Astrocyte (in vitro differentiated cells and primary cell): ENCODE results near the gene FLOT2. TPM values are rescaled to one million over a fixed set of nuclear protein-coding genes. Genes with fewer than 3 reads are reported as not detected.

Source experiments
- DNase-seq: peaks from one replicate; pipeline ENCODE4 v3.0.0-alpha.2; 2010; ENCODE audit warnings: low read depth
- FAIRE-seq: peaks from 2 replicates; lab custom pipeline; 2011; peaks lifted over from hg19 to GRCh38; lab: Jason Lieb, UNC
- H2AFZ ChIP-seq: 2 replicates; pipeline ENCODE4 v1.6.0; 2012; ENCODE audit warnings: low read depth, low read length, inconsistent platforms
- H3K27ac ChIP-seq: 2 replicates; pipeline ENCODE4 v1.5.1; 2011; ENCODE audit warnings: low read depth, low read length, inconsistent platforms
- H3K27me3 ChIP-seq: 2 replicates; pipeline ENCODE4 v1.6.0; 2011; ENCODE audit warnings: low read length, inconsistent platforms; ENCODE audit not compliant: insufficient read depth
- H3K36me3 ChIP-seq: 2 replicates; pipeline ENCODE4 v1.5.1; 2011; ENCODE audit warnings: low read length, inconsistent platforms; ENCODE audit not compliant: insufficient read depth
- H3K4me1 ChIP-seq: 2 replicates; pipeline ENCODE4 v1.5.1; 2011; ENCODE audit warnings: low read length, inconsistent platforms; ENCODE audit not compliant: insufficient read depth
- H3K4me2 ChIP-seq: 2 replicates; pipeline ENCODE4 v1.6.0; 2012; ENCODE audit warnings: low read length, inconsistent platforms
- H3K4me3 ChIP-seq: 2 replicates; pipeline ENCODE4 v1.5.1; 2011; ENCODE audit warnings: low read depth, mild to moderate bottlenecking, low read length, inconsistent platforms; ENCODE audit not compliant: insufficient read depth
- H3K79me2 ChIP-seq: 2 replicates; pipeline ENCODE4 v1.6.0; 2012; ENCODE audit warnings: mild to moderate bottlenecking, low read length, inconsistent platforms; ENCODE audit not compliant: insufficient read depth
- H3K9ac ChIP-seq: 2 replicates; pipeline ENCODE4 v1.6.0; 2012; ENCODE audit warnings: mild to moderate bottlenecking, low read length, inconsistent platforms
- H3K9me3 ChIP-seq: 2 replicates; pipeline ENCODE4 v1.5.1; 2012; ENCODE audit warnings: low read depth, mild to moderate bottlenecking, low read length, inconsistent platforms; ENCODE audit not compliant: insufficient read depth
- H4K20me1 ChIP-seq: 2 replicates; pipeline ENCODE4 v1.6.0; 2012; ENCODE audit warnings: low read length, inconsistent platforms; ENCODE audit not compliant: insufficient read depth
- H3K27ac Mint-ChIP-seq: one replicate; pipeline ENCODE4 v1.8.0; 2021; ENCODE audit warnings: mild to moderate bottlenecking, mixed read lengths; ENCODE audit not compliant: unreplicated experiment
- H3K27me3 Mint-ChIP-seq: one replicate; pipeline ENCODE4 v1.8.0; 2021; ENCODE audit warnings: low read depth, mixed read lengths; ENCODE audit not compliant: unreplicated experiment
- H3K36me3 Mint-ChIP-seq: one replicate; pipeline ENCODE4 v1.8.0; 2021; ENCODE audit warnings: low read depth, mixed read lengths; ENCODE audit not compliant: unreplicated experiment
- H3K4me1 Mint-ChIP-seq: one replicate; pipeline ENCODE4 v1.8.0; 2021; ENCODE audit warnings: low read depth, mixed read lengths; ENCODE audit not compliant: unreplicated experiment
- H3K4me3 Mint-ChIP-seq: one replicate; pipeline ENCODE4 v1.8.0; 2021; ENCODE audit warnings: mild to moderate bottlenecking, moderate library complexity, mixed read lengths; ENCODE audit not compliant: unreplicated experiment
- H3K9me3 Mint-ChIP-seq: one replicate; pipeline ENCODE4 v1.8.0; 2021; ENCODE audit warnings: mild to moderate bottlenecking, mixed read lengths; ENCODE audit not compliant: unreplicated experiment
- CTCF ChIP-seq: IDR thresholded peaks from 2 replicates; pipeline ENCODE4 v1.5.1; 2011; ENCODE audit warnings: low read depth, mild to moderate bottlenecking, inconsistent platforms, low read length, moderate library complexity; ENCODE audit not compliant: insufficient read depth
- EZH2 ChIP-seq: IDR thresholded peaks from 2 replicates; pipeline ENCODE4 v1.6.1; 2012; ENCODE audit warnings: mild to moderate bottlenecking, low read length, inconsistent platforms; ENCODE audit not compliant: insufficient read depth
- total RNA-seq: library from RNA; stranded (reverse); gene quantifications from 2 replicates; pipeline ENCODE4 v1.2.1, GENCODE V29; 2021

The FLOT2 gene
- total RNA-seq, 1 donor from 2014 or later = 84.4 TPM

GRCh38 chr17:28902819-28903545 lies 5.4 kb upstream of the FLOT2 start, which contains the start of gene DHRS13:
Gene DHRS13, minus strand, starts transcription at chr17:28903079. Its CDS starts 135 bp downstream, at chr17:28902944.
- peaks cover 19% of the 10 kb centered on the region for H3K36me3 Mint-ChIP-seq
- H3K9me3 Mint-ChIP-seq = no peaks in the 10 kb centered on the region
- Histone ChIP-seq H3K79me2 (no peaks in the 10 kb centered on the region), H3K27ac (no peak within 1 kb of the TSS), H3K4me3 (peak within 1 kb of the TSS; percentile 64), H4K20me1 (peaks cover 41% of the 10 kb centered on the region), H3K9ac (peak within 1 kb of the TSS; percentile 70), H3K4me1 (peaks cover 13% of the 10 kb centered on the region), H2AFZ (peak within 1 kb of the TSS; percentile 71), H3K9me3 (no peaks in the 10 kb centered on the region), H3K36me3 (peaks cover 27% of the 10 kb centered on the region), H3K4me2 (peak within 1 kb of the TSS; percentile 93), H3K27me3 (no peaks in the 10 kb centered on the region)
- peaks cover 1% of the 10 kb centered on the region for H3K27me3 Mint-ChIP-seq
- FAIRE-seq (no peak), DNase-seq (peak; percentile 66)
- peak within 1 kb of the TSS; percentile 30 for H3K27ac Mint-ChIP-seq
- H3K4me1 Mint-ChIP-seq = peaks cover 13% of the 10 kb centered on the region
- TF ChIP-seq CTCF = peak; percentile 58
- no peak for TF ChIP-seq EZH2
- peak within 1 kb of the TSS; percentile 89 for H3K4me3 Mint-ChIP-seq

- H2AFZ ChIP-seq = peak overlapping the region; percentile 71
- peaks cover 17% of the 10 kb centered on the region for H3K4me1 ChIP-seq
- Mint-ChIP-seq H3K27me3 (peaks cover 1% of the 10 kb centered on the region), H3K9me3 (no peaks in the 10 kb centered on the region), H3K36me3 (peaks cover 13% of the 10 kb centered on the region), H3K27ac (peak overlapping the region; percentile 13), H3K4me3 (peak overlapping the region; percentile 89), H3K4me1 (peaks cover 13% of the 10 kb centered on the region)
- TF ChIP-seq EZH2 (no peak), CTCF (no peak)
- H3K36me3 ChIP-seq = peaks cover 19% of the 10 kb centered on the region
- peak overlapping the region; percentile 93 for H3K4me2 ChIP-seq
- DNase-seq = no peak
- H3K27ac ChIP-seq = no peak overlapping the region
- H3K9ac ChIP-seq = peak overlapping the region; percentile 70
- H3K27me3 ChIP-seq = no peaks in the 10 kb centered on the region
- H3K79me2 ChIP-seq = no peaks in the 10 kb centered on the region
- H3K9me3 ChIP-seq = no peaks in the 10 kb centered on the region
- peak overlapping the region; percentile 64 for H3K4me3 ChIP-seq
- no peak for FAIRE-seq
- H4K20me1 ChIP-seq = peaks cover 32% of the 10 kb centered on the region
Observed at GRCh38 chr17:28901866-28902818, 4.6 kb upstream of the FLOT2 start.
